CD4-positive, alpha-beta T cell treated with Interleukin-15 for 1 hour (primary cell): ENCODE measurements around the gene DDB1.
A peak's percentile ranks its signal among the peaks of the same experiment; 100 is the strongest.

ENCODE experiments used
- DNase-seq: peaks from one replicate; pipeline ENCODE4 v3.0.0-alpha.2; 2020

Gene DDB1

DNA sequence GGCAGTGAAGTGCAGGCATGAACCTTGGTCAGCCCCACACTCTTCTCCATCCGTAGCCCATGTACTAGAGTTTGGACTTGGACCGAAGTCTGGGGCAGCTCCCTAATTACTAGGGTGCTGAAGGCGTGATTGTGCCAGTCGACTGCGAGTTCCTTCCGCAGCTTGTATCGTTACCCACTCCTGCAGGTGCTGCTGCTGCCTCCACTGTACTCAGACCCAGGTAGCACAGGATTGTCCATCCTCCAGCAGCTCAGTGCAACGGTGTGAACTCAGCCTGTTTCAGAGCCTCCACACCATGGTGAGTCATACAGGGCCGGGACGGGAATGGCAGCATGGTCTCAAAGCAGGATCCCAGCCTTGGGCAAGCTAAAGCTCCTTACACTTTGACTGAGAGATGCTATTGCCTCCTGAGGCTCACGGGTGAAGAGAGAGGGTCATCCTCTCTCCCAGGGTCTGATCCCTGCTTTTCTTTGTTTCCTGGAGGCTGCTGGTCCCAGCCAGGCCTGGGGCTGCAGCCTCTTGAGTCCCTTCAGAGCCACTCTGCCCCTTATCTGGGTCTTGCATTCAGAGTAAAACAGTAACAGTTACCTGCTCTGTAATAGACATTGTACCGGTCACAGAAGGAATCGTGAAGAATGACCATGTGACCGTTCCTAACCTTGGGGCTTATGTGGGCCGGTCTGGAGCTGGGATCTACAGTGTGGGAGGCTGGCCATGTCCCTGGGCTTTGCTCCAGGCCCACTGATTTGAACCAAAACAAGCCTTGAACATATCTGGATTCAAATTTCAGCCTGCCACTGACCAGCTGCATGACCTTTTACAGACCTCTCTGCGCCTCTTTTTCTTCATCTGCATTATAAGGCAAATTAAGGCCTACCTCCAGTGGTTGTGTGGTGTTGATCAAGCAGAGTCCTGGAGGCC is 1.8 kb upstream of the DDB1 start:
- no peak for DNase-seq

DNA sequence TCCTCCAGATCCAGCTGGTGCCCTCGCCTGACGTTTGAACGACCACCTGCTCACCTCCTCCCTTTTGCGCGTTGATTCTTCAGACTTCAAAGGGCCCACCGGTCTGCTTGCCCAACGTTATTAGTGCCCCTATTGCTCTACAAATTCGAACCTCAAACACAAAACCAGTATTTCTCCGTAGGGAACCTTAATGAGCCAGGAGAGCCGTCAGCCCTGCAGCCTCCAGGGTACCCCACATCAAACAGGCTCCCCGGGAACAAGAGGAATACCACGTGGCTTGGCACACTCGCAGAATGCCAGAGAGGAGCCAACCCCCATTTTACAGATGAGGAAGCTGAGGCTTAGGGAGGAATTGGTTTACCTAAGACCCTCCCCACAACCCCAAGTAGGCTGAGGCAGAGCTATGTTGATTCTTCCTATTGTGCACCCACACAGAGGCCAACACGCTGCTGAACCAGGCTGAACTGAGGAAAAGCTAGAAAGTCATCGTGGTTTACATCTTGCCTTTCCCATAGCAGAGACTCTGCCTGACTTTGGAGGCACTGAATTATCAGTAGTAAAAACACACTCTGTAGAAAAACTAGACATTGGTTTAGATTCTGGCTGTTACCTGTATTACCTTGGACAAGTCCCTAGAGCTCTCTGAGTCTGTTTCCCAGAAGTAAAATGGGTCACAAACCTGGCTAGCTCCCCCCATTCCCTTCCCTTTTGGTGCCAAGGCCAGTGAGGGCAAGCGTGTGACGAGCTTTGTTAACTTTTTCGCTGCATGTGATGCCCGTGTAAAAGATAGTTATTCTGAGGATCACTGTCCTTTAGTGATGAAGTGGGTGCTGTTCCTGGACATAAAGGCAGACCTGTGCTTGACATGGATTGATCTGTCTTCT is 887 bp upstream of the DDB1 start:
- DNase-seq = no peak

DNA sequence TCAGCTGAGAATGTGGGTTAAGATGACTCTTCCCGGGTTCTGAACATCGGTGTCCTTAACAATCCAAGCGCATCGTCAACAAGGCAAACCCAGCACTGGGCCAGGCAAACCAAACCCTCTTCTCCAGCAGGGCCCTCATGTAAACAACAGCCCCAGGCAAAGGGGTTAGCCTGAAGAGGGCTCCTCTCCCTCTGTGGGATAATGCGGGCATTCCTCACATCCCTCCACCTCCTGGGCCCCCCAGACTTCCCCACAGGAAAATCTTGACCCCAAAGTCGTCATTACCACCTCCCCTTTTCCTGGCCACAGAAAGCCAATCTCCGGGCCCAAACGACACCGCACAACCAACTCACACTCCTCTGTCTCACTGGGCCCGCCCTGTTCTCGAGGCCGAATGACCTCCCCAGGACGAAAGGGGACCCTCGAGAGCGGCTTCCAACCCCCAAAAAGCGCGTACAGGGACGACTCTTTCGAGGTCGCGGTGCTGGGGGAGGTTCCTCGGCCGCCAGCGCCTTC is 566 bp downstream of the DDB1 start:
- no peak for DNase-seq

DNA sequence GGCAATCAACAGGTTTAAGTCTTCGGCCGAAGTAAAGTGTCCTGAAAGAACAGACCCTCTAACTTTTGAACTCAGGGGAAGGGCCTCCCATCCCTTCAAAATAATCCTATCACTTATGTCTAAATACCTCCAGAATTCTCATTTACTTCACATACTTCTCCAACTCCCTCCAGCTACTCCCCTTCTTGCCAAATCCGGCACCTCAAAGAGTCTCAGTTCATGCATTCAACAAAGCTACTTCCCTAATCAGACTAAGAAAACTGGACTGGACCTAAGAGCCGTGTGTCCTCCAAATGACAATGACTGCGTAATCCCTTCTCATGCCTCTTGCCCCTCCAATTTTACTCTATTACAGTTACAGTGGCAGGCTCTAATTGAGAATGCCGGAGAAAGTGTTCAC is 1.3 kb downstream of the DDB1 start:
- no peak for DNase-seq

DNA sequence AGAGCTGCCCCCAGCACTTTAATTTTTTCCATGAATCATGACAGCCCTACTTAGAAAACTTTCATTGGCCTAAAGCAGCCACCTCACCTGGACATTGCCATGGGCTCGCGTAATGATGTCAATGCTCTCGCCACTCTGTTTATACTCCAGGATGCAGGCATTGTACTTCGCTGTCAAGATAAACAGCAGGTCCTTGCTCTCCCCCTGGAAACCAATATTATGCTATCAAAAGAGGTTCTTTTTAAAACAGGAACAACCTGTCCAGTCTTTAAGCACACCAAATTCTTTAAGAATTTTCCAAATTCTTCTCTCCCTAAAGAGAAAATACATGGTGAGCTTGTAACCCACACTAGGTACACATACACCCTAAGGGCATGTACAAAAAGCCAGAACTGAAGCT is 3.0 kb downstream of the DDB1 start:
- DNase-seq = no peak

DNA sequence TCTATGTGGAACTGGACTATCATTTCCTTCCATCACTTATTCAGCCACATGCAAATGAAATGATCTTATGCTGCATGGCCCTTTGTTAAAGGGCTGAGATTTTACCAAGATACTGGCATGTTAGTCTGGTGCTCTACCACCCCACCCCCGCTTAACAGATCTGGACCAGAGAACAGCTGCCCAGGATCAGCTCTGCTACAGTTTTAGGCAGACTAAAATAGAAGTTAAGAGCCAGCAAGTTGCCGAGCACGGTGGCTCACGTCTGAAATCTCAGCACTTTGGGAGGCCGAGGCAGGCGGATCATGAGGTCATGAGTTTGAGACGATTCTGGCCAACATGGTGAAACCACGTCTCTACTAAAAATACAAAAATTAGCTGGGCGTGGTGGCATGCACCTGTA is 4.6 kb downstream of the DDB1 start:
- no peak for DNase-seq

DNA sequence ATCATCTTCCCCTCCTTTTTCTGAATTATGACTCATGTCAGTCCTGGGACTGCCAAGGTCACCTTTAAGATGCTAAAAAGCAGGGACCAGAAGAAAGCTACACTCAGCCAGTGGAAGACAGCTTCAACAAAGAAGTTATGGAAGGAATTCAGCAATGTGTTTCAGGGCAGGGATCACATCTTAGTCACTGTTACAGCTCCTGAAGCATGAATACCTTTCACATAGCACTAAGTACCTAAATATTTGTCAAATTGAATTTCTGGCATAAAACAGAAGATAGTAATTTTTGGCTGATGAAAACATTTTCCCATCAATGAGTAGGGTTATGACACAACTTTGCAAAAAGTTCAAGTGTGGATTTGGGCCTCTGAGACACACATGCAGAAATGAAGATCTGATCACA is 5.2 kb downstream of the DDB1 start:
- DNase-seq = no peak

DNA sequence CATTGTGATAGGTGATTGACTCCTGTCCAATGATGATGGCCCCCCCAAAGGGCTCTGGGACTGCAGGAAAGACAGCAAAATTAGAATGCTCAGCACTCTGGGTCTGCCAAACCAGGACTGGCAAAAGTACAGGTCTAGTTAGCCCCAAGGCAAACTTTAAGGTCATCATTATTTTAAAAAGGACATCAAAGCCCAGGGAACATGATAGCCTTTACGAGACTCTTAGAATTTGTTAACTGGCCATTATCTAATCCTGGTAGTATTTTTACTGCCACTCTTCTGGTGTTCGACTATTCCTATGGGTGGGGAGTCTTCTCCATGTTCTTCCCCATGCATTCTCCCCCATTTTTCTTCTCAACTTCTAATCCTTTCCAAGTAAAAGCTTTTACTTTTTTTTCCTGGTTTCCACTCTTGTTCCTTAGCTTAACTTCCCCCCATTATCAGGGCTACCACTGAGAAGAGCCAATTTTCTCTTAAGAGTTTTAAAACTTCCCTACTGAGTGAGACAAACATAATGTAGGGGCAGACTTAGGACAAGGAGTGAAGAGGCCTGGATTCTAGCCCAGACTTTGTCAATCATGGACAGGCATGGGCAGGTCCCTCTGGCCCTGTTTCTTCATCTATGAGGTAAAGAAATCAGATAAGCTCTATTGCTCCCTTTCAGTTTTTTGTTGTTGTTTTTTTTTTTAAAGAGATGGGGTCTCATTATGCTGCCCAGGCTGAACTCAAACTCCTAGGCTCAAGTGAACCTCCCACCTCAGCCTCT is 7.1 kb downstream of the DDB1 start:
- no peak for DNase-seq

DNA sequence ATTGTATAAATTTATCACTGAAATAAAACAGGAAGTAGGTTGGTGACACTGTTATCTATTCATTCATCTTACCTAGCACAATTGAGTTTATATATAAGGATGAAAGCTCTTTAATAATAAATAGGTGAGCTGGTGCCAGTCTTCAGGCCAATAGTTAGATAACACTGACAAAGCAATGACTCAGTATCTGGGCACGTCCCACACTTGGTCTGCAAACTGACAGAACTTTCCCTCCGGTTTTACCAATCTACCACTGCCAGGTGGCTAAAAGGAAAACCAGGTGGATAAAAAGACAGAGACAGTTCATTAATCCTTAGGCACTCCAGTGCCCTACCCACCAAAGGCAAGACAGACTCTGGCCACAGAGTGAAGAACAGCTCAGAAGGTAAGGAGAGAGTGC is 17.6 kb downstream of the DDB1 start:
- no peak for DNase-seq

DNA sequence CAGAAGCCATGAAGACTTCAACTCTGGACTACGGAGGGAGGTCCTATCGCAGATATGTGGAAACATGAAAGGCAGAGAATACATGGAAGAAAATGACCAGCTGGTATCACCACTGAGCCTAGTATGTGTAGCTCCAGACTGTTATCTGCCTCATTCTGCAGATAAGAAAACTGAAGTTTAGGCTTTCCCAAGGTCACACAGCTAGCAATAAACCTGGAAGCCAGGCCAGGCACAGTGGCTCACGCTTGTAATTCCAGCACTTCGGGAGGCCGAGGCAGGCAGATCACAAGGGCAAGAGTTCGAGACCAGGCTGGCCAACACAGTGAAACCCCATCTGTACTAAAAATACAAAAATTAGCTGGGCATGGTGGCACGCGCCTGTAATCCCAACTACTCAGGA is 22.2 kb downstream of the DDB1 start:
- DNase-seq = no peak

DNA sequence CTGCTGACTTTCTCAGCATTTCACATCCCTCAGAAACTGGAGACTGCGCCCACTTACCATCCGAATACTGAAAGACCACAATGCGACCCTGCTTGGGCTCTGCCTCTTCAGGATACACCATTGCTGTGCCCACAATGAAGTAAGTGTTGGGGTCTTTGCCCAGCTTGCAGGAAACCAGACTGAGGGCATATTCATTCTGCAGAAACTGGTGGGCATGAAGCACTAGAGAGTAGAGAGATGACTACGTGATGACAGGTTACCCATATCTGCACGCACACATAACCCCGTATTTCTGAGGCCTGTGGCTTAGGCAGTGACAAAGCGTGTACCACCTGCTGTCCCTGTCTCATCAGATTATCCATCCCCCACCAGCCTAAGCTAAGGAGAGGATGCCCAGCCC is 23.2 kb downstream of the DDB1 start:
- no peak for DNase-seq

DNA sequence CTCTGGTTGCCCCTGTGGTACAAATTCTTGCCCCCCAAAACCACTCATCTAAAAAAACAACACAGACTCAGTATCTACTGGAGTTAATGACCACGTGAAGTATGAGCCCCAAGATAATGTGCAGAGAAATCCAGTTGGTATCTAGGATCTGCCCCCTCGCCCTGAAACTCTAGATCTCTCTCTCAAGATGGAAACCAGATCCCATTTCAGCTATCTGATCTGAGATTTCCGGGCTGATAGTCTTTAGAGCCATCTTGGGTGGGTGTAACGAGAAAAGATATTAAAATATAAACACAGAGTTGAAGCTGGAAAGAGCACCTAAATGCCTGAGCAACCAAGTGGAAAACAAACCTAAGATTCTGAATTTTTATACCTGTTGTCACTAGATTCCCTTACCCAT is 23.8 kb downstream of the DDB1 start:
- no peak for DNase-seq

DNA sequence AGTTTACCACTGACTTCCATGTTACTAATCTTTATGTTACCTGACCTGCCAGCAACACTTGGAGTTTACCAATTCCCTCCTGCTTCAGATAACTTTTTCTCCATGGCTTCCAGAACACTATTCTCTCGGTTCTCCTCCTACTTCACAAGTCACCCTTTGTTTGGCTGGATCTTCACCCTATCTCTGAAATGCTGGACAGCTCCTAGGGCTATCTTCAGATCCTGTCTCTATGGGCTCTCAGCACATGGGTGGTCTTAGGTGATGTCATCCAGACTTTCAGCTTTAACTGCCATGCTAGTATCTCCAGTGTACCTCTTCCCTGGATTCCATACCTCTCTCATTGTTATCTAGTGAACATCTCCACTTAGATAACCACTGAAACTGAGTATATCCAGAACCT is 25.6 kb downstream of the DDB1 start:
- DNase-seq = no peak

DNA sequence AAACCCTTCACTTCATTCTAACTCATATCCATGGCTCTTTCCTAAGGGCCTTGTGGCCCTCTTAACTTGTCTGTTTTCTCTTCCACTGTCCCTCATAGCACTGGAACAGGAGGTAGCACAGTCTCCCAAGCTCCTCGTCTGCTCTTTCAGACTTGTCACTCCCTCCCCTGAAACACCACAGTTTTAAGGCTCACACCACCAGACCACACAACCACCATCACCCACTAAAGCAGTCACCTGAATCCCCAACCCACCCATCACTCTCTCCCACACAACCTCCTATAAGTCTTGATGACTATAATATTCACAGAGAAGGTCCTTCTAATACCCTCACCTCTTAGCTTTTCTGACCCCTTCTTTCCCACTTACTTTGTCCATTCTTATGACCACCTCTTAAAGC is 26.7 kb downstream of the DDB1 start:
- no peak for DNase-seq

DNA sequence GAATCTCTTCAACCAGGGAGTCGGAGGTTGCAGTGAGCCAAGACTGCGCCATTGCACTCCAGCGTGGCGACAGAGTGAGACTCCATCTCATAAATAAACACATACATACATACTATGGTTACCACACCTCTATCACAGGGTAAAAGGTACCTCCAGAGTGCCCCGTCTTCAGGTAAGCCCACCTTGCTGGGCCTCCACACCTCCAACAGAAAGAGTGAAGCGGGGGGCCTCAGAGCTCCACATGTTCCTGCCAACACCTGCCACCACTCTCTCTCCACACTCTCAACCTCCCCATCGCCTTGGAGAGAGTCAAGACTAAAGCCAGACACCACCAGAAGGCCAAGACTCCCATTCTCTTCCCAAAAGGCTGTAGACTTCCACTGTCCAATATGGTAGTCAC is 27.5 kb downstream of the DDB1 start:
- no peak for DNase-seq

DNA sequence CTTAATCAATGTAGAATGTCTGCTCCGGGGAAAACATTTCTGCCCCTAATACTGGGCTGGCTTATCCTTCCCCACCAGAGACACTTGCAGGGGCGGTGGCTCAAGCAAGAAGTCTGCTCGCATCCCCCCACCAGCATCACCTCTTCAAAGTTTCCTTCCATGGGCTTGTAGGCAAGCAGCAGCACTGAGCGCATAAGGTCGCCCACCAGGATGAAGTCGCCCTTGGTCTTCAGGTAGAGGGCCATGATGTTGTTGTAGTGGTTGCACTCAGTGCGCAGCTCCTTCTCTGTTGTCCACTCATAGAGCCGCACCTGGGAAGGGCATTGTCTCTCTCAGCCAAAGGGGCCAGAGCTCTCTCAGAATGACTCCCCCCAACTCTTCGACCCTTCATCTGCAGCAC is 29.2 kb downstream of the DDB1 start:
- DNase-seq = no peak

DNA sequence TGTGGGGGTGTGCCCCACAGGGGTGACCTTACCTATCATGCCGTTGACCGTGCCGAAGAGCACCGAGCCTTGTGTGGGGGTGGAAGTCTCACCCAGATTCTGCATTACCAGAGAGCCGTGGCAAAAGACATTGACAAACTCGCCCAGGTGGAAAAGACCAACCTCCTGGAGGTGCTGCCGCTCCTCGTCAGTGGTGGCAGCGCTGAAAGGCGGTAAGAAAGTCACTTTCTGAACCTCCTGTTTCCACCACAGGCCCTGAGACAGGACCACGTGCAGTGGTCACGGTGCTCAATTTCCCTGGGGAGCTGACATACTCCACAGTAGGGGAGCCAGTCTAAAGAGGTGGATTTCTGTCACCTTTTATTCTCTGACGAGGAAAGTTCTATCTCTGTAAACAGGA is 30.4 kb downstream of the DDB1 start:
- no peak for DNase-seq

DNA sequence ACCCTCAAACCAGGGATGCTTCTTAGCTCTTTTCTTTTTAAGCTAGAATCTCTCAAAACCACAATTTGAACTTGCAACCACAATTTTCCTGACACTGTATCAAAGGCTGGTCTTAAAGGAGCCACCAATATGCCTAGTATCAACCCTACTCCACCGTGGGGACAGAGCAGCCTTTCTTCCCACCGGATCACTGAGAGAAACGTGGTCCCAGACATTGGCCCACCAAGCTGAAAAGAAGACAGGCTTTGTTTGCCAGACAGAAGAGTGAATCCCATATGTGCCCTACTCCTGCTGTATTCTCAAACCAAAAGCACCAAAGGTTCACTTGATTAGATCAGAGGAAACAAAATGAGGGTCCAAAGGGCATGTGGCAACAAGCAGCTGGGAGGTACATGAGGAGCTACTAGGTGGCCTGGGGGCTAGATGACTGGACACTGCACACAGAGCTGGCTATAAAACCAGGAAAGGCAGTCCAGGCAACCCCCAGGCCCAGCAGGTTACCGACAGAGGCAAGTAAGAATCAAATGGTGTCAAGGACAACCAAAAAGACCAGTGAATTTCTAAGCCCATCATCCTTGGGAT is 34.2 kb downstream of the DDB1 start:
- no peak for DNase-seq

DNA sequence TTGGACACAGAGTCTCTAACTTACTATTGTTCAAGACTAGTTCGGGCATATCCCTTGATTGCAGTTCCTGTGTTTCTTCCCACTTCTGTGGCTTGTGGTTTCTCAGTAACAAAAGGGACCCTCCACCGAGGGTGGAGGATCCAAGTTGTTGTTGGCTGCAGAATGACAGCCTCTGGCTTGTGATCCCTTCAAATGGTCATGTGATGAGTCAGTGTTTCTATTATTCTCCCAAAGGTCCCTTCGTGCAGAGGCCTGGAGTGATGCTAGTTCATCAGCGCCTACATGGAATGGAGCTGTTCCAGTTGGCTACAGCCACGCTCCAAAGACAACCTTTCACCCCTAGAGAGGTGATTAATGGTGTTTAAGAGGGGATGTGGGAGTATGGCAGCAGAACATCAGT is 35.2 kb downstream of the DDB1 start:
- DNase-seq = no peak

DNA sequence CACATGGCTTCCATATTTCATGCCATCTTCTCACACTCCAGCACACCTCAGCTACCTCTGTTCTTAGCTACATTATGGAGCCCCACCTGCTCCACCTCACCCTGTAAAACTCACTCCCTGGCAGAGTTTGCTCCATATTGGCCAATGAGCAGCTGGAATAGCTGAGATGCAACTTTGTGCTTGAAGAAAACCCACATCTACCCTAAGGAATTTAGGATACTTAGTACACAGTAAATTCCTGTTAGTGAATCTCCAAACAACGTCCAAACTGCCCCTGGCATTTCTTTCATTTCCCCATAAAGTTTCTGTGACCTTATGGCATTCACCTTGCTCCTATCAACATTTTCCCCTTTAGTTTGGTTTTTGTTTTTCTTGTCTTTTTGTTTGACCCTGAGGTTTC is 35.6 kb downstream of the DDB1 start:
- DNase-seq = no peak

DNA sequence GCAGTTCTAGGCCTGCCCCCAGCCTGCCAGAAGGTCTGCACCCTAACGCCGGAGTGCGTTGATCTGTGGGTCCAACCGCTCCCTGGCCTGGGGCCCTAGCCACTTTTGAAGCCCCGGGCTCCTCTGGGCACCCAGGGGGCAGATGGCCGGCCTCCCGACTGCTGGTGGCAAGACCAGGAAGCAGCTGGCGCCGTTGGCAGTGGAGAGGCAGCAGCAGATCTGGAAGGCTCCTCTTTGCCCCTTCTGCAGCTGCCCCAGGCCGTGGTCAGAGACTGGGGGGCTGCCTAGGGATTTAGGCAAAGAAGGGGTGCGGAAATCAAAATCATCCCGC is 37.3 kb downstream of the DDB1 start:
- DNase-seq = no peak

DNA sequence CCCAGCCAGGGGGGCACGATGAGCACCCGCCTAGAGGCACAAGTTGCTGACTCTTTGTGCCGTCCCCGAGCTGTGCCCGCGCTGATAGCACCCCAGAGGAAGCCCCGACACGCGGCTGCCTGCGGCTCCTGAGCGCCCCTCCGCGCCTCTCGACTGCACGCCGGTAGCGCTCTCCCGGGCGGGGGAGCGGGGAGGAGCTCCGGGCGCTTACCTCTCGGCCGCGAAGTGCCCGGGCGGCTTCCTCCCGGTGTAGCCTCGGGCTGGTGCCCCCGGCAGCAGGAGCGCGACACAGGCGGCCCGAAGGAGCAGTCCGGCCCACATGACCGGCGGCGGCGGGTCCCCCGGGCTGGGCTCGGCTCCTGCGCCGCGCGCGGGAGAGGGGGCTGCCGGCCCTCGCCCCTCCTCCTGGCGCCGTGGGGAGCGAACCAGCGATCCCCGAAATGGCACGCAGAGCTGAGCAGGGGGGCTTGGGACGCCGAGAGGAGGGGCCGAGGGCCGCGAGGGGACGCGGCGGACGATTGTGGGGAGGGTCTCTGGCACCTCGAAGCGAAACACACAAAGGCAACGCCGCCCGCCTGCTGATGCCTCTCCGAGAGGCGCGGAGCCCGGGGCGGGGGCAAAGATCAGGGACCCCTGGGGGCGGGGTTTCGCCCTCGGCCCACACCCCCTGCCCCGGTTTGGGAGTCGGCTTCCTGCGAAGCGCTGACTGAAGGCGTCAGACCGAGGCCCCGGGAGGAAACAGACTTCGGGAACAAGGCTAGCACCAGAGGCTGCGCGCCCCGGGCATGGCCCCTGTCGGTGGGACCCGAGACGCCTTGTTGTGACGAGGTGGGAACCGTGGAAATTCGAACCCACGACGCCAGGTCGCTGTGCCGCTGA is 37.9 kb downstream of the DDB1 start, which contains the start of gene VWCE:
Gene VWCE, minus strand, starts transcription at position 600 of the 879 bp plus-strand sequence. Its CDS starts 279 bp downstream, at position 321.
- peak; percentile 51 for DNase-seq
